GM21390 (cell line): ENCODE data around the gene DCP2.
"Not testable (repeated sequence)": the region's sequence is repeated elsewhere in the genome, so short reads cannot be mapped to it uniquely, and the experiment has no call there.

Experiments used
- ATAC-seq: cut with Tn5 transposase; IDR thresholded peaks from one replicate; pipeline ENCODE4 v1.9.1; 2021; ENCODE audit not compliant: unreplicated experiment

Gene DCP2

DNA sequence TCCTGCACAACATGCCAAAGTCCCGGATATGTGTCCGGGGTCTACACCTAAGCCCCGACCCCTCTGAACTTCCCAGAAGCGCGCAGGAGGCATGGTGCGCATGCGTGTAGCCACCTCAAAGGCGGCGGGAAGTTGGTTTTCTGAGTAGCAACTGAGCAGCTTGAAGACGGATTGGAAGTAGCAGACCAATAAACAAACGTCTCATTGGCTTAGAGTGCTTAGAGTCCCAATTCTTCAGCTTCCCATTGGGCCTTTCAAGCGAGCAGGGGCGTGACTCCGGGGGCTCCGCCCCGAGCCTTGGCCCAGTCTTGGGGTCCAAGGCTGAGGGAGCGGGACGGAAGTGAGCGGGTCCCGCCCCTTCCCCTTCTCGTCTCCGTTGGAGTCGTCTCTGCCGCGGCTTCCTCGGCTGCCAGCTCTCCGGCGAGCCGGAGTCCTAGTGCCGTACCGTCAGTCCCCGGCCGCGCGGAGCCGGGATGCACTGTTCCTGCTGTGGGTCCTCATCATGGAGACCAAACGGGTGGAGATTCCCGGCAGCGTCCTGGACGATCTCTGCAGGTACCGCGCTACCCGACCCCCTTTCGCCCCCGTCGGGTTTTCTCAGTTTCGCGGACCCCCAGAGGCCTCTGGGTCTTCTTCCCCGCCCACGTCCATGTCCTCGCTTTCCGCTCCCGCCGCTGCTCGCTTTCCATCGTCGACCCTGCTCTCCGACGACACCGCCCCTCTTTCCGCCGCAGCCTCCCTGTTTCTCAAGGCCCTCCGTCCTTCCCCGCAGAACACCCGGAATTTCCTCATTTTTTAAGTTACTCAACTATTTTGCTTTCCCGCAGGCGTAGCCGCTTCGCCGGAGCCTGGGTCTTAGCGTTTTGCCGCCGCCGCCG is at the start of gene DCP2:
Gene DCP2 (plus strand): TSS at position 367 of the 878 bp plus-strand sequence. CDS start 136 bp downstream, at position 503.
- ATAC-seq = peak; percentile 98

DNA sequence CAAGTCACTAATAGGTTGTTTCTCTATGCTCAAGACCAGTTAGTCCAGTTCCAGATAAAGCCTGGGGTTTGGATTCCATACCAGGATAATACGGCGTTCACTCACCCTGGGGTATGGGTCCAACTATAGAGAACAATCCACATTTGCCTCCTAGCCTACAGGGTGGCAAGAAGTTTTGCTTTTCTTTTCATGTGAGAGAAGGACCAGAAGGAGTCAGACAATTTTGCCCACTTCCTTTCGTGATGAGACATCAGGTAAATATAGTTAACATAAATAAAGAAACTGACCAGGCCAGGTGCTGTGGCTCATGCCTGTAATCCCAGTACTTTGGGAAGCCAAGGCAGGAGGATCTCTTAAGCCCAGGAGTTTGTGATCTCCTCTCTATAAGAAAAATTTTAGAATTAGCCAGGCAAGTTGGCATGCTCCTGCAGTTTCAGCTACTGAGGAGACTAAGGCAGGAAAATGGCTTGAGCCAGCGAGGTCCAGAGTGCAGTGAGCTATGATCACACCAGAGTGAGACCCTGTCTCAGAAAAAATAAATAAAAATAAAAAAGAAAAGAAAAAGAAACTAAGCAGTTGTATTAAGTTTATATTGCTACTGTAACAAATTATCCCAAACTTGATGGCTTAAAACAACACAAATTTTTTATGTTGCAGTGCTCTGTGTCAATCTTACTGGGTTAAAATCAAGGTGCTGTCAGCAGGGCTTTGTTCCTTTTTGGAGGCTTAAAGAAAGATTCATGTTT is 47.1 kb upstream of the DCP2 start:
- peak; percentile 64 for ATAC-seq

DNA sequence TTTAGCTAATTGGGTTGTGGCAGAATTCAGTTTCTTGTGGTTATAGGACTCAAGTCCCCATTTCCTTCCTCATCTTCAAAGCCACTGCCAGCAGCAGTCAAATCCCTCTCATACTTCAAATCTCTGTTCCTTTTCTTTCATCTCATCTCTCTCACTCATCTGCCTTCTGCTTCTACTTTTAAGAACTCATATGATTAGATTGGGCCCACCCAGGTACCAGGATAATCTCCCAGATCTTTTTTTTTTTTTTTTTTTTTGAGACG is 46.6 kb upstream of the DCP2 start:
- peak; percentile 45 for ATAC-seq

DNA sequence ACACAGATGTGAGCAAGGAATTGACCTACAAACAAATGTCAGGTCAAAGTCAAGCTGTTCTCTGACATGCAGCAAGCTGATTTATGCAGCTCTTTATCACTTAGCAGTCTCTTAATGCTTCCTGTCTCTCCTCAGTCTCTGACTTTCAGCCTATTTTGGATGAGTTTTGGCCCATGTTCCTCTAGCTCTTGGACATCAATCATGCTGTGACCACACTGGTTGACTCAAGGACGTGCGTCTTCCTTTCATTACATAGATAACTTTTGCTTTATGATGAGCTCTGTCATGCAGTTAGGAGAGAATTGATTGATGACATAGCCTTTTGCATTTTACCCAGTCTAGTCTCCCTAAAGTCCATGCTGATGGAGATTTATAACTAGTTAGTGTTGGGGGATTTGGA is 45.1 kb upstream of the DCP2 start:
- ATAC-seq = no peak

DNA sequence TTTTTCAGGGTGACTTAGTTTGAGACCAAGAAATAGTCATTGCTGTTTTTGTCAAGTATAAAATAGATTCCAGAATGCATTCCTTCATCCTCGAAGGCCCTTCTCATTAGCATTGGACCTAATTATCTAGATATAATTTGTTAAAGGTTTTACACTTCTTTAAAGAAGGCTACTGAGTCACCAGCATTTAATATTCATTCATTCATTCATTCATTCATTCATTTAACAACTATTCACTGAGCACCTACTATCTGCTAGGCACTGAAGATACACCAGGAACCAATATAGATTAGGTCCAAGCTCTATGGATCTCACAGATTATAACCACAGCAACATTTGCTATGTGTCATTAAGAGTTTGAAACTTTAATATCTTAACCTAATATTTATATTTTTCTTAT is 43.5 kb upstream of the DCP2 start:
- ATAC-seq = no peak

DNA sequence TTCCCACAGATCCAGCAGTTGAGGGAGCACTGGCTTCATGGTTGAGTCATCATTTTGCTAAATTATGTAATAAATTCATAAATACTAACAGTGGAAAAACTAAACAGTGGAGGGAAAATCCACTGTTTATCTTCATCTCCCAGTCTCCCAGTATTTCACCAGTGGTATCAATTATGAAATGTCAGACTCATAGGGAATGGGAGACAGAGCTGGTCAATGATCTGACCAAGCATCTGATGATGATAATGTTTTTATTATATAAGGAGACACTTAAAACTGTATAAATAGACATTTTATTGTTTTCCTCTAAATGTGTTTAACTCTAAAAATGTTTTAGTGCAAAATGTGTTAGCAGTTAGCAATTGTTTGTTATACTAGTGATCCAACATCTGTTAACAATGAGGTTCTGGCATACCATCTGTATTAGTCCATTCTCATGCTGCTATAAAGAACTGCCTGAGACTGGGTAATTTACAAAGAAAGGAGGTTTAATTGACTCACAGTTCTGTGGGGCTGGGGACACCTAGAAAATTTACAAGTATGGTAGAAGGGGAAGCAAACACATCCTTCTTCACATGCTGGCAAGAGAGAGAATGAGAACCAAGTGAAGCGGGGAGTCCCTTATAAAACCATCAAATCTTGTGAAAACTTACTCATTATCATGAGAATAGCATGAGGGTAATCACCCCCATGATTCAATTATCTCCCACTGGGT is 42.8 kb upstream of the DCP2 start:
- ATAC-seq = no peak

DNA sequence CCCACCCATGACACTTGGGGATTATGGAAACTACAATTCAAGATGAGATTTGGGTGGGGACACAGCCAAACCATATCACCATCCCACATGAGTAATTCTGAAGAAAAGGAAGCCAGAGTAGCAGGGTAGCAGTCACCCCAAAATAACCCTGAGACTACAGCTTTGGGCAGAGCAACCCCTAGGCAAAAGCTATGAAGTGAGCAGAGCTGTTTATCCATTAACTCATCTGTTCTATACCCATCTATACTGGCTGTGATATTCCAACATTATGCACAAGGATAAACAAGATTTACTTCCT is 42.3 kb upstream of the DCP2 start:
- no peak for ATAC-seq

DNA sequence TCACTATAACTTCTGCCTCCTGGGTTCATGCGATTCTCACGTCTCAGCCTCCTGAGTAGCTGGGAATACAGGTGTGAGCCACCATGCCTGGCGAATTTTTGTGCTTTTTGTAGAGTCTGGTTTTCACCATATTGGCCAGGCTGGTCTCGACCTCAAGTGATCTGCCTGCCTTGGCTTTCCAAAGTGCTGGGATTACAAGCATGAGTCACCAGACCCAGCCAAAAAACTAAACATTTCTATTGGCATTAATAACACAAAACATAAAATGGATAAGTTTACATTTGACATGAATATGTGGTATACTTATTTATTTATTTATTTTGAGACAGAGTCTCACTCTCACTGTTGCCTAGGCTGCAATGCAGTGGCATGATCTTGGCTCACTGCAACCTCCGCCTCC is 40.9 kb upstream of the DCP2 start:
- no peak for ATAC-seq

DNA sequence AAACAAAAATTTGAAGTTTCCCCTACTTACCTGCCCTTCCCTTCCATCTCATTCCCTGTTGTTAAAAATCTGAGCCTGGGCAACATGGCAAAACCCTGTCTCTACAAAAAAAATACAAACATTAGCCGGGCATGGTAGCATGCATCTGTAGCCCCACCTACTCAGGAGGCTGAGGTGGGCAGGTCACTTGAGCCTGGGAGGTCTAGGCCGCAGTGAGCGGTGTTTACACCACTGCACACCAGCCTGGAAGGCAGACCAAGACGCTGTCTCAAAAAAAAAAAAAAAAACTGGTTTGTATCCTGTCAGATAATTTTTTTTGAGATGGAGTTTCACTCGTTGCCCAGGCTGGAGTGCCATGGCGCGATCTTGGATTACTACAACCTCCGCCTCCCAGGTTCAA is 38.3 kb upstream of the DCP2 start:
- no peak for ATAC-seq

DNA sequence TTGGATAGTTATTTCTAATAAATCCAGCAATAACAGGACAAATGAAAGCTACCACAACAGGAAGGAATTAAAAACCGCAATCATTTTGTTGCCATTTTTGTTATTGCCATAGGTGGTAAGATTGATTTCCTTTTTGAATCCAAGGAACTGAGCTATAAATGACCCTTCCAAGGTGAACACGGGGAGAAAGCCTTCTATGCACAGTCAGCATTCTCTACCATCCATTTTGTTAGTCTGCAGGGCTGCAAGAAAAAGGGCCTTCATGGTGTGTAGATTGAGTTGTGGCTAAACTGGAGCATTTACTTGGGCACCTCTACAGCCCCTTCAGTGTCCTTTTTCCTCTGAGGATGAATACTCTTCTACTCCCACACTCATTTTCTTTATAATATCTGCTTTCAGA is 35.9 kb upstream of the DCP2 start:
- no peak for ATAC-seq

DNA sequence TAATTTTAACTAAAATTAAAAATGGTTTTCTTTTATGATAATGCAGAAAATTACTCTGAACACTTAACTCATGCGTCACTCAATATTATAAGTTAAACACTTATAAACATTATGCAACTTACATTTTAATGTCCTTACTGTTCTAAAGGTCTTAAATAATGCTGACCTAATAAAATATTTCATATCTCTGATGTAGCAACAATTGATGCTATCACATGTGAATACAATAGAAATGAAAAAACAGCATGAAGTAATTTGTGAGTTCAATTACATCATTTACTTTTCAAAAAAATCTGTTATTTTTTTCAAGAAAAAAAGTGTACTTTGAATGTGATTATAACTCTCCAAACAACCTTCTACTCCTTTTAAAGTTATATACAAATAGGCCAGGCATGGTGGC is 28.1 kb upstream of the DCP2 start:
- no peak for ATAC-seq

DNA sequence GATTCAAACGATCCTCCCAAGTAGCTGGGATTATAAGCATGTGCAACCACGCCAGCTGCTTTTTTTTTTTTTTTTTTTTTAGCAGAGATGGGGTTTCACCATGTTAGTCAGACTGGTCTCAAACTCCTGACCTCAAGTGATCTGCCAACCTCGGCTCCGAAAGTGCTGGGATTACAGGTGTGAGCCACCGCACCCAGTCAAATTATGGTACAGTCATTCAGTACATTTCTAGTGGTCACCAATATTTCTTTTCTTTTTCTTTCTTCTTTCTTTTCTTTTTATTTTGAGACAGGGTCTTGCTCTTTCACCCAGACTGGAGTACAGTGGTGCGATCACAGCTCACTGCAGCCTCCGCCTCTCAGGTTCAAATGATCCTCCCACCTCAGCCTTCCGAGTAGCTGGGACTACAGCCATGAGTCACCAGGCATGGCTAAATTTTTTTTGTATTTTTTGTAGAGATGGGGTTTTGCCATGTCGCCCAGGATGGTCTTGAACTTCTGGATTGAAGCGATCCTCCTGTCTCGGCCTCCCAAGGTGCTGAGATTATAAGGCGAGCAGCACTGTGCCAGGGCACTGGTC is 25.4 kb upstream of the DCP2 start:
- ATAC-seq = peak; percentile 84

DNA sequence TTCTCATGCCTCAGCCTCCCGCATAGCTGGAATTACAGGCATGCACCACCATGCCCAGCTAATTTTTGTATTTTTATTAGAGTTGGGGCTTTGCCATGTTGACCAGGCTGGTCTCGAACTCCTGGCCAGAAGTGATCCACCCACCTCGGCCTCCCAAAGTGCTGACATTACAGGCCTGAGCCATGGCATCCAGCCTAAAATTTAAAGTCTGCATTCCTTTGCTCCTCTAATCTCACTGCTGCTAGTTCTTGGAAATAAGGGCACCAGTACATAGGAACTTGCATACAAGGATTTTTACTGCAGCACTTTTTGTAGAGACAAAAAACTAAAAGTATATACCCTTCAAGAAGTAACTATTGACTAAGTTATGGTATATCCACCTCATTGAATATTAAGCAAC is 20.0 kb upstream of the DCP2 start:
- ATAC-seq = no peak

DNA sequence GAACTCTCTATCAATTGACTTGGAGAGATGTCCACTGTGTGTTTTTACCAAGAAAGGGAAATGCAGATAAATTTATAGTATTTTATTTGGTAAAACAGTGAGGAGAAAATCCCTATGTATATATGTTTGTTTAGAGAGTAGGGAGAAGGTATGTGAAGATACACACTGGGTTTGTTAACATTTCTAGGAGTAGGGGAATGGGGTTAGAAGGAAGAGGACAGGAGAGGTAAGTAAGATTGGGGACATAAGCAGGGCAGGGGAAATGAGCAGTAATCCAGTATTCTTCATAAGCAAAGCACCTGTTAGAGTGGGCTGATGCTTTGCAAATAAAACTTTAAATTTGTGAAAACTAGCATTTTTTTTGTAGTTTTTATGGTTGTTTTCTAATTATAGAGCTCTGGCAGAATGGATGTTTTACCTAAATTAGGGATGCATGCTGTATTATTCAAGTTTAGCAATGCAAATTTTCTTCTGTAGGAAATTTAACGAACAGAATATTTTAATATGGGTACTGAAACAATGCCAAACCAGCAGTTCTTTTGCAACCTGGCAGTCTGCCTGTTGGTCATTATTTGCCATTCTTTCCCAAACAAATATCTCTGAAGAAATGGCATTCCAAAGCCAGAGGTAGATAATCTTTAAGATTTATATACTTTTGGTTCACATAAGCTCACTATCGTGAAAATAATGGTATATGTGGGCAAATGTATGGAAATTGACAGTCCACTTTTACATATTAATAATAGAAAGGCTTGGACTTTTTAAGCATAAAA is 19.4 kb upstream of the DCP2 start:
- ATAC-seq = no peak

DNA sequence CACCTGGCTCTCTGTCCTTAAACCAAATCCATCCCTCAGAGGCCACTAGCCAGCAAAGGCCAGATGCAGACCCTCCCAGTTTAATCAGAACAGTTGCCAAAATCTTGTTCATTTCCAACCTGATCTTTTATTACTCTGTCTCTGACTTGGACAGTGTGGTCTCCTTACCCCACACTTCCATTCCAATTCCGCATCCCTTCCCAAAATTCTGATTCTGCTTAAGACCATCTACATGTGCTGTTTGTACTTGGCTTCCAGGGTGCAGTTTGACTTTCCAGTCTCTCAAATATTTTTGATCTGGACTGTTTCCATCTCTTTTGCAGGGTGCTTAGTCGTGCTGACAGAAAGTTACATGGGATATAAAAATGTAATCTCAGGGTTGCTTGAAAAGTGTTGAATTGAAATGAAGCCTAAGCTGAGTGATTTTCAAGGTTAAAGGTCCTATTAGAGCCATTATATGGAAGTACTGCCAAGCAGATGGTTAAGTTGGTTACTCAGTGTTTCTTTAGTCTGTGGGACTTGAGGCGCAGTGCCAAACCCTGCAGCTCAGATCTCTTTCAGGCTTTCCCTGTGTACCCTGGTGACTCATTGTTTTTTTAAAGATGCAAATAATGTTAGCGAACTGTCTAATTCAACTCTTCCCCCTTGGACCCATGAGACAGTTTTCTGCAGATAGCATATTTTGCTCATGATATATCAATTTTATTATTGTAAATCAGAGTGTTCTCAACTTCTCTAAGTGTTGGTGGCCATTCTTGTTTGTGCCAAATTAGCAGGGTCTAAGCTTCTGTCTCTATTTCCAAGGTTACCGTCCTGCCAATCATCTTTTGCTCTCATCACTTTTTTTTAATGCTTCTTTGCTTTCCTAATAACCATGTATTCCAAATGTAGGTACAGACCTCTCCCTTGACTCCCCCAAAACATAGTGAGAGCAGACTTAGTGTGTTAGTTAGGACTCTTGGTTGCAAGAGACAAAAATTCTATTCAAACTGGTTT is 18.2 kb upstream of the DCP2 start:
- peak; percentile 91 for ATAC-seq

DNA sequence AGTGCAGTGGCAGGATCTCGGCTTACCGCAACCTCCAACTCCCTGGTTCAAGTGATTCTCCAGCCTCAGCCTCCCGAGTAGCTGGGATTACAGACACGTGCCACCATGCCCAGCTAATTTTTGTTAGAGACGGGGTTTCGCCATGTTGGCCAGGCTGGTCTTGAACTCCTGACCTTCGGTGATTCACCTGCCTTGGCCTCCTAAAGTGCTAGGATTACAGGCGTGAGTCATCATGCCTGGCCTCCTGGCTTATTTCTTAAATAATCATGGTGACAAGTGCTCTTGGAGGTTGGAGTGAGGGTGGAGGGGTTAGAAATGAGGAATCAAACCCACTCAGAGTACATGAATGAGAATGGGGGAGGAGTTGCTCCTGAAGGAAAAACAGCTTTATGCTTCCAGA is 16.7 kb upstream of the DCP2 start:
- not testable (repeated sequence) for ATAC-seq

DNA sequence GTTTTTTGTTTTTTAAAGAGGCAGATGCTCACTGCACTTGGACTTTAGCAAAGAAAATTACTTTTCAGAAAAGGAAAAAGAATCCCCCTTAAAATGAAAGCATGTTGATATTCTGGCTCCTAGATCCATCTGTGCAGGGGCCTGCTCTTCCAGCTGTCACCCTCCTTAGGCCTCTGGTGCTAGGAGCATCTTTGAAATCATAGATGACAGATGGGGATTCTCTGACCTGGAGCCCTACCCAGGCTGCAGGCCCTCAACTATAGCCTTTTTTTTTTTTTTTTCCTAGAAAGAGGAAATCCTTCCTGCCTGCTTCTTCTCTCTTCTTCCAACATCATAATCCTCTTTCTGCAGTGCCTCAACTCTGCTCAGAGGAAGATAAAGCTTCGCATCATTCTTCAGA is 16.3 kb upstream of the DCP2 start:
- no peak for ATAC-seq

DNA sequence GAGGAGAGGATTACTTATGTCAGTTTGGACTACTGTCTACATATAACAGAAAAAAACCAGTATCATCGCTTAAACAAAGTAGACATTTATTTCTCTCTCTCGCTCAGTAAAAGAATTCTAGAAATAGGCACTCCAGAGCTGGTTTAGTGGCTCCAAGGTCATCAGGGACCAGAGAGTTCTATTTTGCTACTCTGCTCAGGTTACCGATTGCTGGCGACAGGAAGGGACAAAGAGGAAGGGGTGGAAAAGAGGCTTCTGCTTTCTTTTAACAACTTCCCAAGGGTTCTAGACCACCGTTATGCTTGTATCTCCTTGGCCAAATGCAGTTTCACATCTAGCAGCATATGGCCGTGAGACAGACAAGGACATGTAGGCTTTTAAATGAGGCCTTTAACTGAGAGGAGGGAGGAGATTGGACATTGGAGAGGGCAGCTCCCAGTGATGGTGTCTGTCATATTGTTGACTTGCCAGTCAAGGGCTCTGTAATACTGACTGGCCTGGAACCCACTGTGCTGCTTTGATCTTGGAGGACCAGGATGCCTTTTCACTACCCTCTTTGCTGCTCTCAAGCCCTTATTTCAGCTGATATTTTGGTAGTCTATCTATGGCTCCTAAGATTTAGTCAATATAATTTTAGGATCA is 15.6 kb upstream of the DCP2 start:
- no peak for ATAC-seq

DNA sequence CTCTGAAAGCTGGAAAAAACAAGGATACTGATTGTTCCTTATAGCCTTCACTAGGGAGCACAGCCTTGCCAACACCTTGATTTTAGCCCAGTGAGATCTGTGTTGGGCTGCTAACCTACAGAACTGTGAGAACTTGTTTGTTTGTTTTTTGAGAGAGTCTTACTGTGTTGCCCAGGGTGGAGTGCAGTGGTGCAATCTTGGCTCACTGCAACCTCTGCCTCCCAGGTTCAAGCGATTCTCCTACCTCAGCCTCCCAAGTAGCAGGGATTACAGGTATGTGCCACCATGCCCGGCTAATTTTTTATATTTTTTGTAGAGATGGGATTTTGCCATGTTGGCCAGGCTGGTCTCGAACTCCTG is 13.2 kb upstream of the DCP2 start:
- ATAC-seq = not testable (repeated sequence)
